GM19328 (cell line): ENCODE results near the gene ETNK2.

Source experiments
- ATAC-seq: cut with Tn5 transposase; IDR thresholded peaks from one replicate; pipeline ENCODE4 v1.9.1; 2021; ENCODE audit warnings: mild to moderate bottlenecking, moderate library complexity; ENCODE audit not compliant: unreplicated experiment

ETNK2 gene

DNA sequence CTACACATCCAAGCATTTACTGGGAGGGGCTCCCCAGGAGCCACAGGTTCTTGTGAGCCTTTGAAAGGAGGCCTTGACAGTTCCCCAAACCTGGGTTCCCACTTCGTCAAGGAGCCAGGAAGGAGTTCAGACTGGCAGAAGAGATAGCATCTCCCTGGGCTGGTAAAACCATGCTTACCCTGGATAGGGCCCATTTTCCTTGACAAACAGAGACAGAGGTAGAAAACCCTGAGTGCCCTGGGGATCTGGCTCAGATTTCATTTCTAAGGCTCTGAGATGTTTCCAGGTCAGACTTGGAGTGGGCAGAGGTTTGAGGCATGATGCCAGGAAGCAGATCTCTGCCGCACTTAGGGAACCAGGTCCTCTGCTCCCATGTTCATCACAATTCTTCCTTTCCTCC, 2.7 kb downstream of the ETNK2 start:
- no peak for ATAC-seq

DNA sequence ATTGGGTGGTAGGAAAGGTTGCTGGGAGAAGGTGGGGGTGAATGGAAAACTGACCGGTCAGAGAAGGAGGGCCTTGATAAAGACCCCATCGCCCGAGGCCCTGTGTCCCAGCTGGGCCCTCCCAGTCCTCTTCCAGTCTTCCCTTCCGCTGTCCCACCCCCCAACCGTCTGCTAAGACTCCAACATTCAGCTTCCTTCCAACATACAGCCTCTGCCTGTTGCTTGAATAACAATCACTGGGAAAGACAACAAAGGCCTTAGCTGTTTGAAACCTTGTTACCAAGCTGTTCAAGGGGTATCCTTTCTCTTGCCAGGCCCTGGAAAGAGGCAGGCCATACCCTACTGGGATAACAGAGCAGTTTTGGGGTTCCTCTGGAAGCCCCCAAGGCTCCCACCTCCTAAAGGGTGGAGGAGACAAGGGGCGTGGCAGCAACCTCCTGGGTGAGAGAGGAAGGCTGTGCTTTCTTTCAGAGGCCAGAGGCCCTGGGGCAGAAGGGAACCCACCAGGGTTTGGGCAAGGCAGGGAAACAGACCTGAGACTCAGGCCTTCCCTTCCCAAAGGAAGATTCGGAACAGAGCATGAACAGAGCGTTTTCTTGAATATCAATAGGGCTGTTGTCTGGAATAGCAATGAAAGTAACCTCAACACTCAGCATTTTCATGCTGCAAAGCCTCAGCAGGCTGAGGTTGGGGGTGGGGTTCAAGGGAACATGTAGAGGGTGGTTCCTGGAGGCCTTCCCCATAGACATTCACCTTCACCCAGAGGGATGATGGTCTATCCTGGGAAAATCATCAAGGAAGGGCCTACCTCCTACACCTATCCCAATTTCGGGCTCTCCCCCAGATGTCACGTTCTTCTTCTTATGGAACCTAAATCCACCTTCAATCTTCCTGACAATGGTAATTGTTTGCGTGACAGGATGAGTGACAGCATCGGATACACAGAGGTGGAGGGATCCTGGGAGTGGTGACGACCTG, 4.1 kb downstream of the ETNK2 start:
- no peak for ATAC-seq

DNA sequence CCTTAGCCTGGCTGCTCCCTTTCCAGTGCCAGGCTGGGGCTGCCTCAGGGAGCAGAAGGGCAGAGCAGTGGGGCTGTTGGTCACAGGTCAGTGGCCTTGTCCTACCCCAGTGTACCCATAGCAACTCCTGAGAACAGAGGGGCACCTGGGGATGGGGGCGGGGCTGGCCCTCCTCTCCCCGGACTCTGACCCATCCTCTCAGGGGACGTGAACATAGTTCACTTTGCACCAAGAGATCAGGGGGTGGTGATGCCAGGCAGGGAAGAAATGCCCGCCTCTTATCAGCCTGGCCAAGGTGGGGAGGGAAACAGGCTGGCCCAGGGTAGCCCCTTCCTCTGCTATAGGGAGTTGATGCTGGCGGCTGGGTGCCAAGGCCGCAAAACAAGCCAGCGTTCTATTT, 4.9 kb downstream of the ETNK2 start:
- no peak for ATAC-seq

DNA sequence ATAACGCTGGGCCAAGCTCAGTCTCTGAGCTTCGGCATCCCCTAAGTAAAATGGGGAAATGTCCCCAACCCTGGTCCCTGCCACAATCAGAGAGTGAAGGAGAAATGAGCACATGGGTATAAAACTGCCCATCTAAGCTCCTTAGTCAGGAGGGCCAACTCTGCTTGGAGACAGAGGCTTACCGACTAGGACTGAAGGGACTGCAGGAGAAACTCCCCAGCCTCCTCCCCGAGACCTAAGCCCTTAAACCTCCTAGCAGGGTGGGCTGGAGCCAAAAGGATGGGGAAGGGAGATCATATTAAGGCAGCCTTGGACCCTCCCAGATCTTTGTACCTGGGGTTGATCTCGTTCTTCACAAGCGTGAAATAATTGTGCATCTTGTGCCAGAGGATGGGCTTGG, 5.5 kb downstream of the ETNK2 start:
- no peak for ATAC-seq

DNA sequence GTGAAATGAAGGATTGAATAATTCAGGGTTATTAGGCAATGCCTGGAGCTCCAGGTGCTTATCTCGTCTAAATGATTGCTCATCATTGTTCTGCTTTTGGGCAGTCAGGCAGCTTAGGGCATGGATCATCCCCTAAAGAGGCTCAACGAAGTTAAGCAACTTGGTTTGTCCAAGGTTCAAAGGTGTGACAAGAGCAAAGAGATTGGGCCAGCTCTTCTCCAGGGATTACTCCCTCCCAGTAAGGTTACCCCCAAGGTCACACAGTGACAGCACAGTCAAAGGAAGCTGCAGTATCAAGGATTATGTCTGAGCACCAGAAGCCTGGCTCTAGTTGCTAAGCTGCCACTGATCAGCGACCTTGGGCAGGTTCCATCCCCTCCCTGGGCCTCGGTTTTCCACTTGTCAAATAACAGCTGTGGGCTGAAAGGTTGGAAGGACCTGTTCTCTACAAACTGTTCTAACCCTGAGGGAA, 6.8 kb downstream of the ETNK2 start:
- no peak for ATAC-seq

DNA sequence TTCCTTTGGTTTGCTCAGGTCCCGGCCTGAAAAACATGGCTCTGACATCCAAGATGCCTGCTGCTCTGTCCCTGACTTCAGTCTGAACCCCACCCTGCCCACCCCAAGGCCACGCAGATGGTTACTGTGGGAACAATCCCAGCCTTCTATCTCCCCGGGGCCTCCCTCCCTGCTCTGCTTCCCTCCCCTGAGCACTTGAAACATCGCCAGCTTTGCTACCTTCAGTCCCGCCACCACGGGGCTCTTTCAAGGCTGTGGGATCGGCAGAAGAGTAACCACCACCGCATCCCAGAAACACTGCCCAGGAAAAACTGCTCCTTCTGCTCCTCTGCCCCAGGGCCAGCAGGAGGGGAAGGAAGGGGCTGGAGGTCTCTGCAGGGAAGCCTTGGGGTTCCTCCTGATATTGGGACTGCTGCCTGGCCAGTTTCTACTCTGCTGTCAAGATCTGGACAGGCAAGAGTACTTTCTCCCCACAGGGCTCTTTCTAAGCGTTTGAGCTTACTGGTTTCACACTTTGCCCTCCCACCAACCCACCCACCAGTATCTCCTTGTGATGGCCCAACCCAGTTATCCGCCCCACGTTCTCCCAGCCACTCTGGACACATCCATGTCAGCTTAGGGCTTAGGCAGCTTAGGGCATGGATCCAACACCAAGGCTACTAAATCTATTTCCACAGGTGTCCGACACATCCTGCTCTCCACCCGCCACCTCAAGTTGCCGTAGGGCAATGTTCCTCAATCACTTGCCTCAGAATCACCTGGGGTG, 8.4 kb downstream of the ETNK2 start:
- ATAC-seq: no peak

DNA sequence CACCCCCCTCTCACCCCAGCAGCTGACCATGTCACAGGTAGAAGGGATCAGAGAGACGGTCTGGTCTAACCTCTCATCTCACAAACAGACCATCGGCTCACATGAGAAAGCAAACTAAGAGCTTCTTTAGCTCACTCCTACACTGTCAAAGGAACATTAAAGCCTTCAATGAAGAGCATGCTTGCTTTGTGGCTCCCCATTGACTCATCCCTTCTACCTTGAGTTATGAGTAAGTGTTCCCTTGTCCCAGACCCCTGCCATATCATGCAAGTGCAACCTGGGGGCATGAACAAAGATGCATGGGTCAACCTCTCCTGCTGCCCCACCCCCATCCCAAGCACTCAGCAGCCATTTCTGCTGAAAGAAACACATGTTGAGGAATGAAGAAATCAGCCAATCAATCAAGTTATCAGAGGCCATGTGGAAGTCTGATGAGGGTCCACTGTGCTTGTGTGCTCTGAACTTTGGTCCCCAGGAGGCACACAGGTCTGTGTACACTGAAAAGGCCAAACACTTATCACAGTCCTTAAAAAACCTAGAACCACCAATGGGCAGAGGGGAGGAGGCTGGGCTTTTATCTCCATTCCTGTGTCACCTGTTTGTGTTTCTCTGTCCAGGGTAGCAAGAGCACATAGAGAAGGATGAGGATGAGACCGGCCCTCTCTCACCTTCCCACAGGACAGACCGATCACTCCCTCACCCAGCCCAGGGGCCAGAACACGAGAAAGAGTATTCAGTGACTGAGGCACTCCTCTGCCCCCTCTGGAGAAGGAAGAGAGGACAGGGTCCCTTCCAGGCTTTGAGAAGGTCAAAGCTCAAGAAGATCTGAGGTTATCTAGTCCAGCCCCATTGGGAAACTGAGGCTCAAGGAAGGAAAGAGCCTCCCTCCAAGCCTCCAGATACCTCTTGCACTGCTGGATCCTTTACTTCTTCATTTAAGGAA, 9.5 kb downstream of the ETNK2 start:
- no peak for ATAC-seq

DNA sequence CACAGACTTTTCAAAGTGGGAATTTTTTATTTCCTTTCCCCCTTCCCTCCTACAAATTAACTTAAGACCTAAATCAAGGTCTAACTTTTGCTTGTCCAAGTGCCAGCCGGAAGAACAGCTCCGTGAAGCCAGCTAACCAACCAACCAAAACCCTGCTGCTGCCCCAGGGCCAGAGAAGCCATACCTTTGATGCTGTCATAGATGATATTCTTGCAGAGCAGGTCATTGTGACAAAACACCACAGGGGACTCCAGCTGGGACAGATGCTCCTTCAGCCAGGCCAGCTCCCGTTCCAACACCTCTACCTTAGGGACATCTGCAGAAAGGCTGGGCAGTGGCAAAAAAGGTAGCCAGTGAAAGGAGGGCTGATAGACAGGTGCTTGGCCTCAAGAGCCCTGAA, 10.7 kb downstream of the ETNK2 start:
- no peak for ATAC-seq

DNA sequence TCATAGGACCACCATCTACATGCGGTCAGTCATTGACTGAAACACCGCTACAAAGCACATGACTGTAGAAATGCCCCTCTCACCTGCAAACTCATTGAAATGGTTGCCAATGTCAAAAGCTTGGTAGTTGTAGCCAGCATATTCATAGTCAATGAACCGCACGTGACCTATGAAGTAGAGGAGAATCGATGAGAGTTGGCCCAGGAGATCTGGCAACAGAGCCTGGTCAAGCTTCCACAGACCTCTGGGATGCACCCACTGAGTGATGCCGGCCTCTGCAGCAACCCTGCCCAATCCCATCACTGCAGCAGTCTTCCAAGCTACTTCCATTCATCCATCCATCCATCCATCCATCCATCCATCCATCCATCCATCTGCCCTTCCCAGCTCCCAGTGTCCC, 11.9 kb downstream of the ETNK2 start:
- ATAC-seq: no peak

DNA sequence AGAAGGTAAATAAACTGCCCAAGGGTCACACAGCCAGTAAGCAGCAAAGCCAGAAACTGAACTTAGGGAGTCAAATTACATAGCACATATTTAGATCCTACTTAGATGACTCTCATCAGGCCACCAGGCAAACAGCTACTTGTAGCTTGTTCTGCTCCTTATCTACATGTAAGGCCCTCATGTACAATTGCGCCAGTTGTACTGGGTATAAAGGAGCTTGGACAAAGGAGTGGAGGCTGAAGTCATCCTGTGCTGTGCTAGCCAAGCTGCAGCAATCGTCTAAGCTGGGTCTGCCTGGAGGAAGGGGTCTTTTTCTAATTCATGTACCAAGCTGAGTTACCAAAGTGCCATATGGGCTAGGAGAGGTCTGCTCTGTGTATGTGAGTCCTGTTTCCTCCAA, 12.8 kb downstream of the ETNK2 start:
- ATAC-seq: no peak

DNA sequence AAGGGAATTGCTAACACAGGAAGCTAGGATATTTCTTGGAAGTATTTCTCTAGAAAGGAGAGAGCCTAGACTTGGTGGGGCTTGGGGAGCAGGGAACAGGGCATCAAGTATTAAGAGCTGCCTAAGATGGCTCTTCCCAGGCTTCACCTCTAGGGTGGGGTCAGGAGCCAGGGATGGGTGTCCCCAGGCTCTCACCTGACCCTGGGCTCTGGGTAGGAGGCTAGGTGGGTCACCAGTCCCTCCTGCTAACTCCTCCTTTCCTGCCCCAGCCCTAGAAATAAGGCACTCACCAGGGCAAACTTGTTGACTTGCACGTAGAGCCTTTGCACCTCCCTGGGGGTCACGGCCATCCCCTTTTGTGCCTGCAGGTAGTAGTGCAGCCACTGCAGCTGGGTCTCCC, 15.0 kb downstream of the ETNK2 start:
- ATAC-seq: no peak

DNA sequence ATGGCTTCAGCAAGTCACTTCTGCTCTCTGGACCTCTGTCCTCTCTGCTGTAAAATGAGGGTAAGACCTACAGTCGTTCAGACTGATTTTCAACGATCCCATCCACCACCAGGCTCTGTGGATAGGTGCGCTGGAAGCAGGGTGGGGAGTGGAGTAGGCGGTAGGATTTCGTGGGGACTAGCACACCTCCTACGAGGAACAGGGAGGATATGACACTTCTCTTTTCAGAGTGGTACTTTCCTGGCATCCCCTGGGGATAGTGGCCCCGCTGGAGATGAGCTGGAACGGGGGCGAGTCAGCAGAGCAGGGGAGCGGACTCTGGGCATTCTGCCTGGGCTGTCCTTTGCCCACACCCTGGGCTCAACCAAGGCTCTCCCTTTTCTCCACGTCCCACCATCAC, 17.7 kb downstream of the ETNK2 start:
- no peak for ATAC-seq

DNA sequence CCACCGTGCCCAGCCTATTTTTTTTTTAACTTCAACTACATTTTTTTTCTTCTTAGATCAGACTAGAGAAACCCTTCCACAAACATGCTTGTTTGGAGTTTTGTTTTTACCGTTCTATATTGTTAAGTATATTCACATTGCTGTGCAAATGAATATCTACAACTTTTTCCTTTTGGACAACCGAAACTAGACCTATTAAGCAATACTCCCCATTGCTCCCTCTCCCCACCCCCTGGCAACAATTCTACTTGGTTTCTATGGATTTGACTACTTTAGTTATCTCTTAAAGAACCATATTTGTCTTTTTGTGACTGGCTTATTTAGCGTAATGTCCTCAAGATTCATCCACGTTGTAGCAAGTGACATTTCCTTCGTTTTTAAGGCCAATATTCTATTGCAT, 19.1 kb downstream of the ETNK2 start:
- no peak for ATAC-seq

DNA sequence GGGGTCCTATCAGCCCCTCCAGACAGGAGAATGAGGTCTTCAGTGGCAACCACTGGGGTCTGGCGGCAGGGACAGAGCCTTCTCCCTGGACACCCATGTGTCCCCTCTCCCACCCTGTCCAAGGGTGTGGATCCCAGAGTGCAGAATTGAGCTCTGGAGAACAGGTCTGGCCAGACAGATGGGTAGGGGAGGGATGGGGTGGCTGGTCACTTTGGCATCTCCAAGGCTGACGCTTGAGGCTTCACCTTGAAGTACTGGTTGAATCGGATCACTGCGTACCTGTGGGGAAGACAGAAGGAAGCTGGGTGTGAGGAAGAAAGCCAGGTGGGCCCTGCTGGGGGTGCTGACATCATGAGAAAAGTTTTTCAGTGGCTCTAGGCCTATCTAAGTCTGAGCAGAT, 19.9 kb downstream of the ETNK2 start:
- no peak for ATAC-seq

DNA sequence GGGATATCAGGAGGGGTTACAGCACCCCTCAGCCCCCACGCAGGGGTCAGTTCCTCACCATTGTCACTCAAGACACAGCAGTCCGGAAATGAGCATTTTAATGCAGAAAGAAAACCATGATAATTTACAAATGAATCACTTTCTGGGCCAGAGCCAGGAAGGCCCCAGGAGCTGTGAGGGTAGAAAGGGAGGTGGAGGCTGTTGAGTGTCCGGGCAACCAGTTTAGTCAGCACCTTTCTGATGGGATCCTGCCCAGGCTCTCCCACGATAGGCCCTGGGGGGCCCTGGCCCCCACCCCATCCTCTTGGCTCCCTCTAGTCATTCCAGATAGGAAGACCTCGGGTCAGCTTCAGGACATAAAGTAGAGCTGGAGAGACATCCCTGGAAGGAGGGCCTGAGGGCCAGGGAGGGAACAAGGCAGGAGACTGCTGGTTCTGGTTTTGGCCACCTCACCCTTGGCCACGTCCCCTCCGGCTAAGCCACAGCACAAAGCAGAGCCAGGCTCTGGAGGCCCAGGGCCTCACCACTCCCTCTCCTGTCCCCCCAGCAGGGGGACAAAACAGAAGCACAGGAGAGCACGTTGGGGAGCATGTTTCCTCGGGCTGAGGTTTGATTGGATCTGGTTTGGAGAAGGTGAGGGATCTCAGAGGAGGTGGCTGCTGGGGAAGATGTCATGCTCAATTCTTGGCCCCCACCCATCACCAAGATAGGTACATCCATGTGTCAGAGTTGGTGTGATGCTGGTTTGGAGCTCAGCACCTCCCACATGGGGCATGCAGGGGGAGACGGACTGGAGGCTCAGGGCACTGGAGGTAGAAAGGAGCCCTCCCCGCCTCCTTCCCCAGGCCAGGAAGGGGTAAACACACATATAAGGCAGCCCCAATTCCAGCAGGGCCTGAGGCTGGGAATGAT, 20.6 kb downstream of the ETNK2 start:
- ATAC-seq: no peak

DNA sequence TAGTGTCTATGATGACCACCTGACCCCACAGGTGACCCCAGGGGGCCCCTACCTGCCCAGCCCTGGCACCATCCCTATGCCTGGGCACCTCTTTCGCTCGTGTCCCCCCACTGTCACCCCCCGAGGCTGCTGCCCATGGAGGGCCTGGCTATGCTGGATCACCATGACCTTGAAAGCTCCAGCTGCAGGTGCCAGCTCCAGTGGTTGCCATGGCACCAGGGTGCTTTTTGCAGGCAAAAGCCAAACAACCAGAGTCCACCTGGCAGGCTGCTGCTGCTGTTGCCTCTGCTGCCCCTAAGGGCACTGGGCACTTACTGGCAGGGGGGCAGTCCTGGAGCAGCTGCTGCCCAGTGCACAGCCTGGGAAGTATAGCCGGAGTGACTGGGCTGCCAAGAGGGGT, 21.7 kb downstream of the ETNK2 start:
- ATAC-seq: no peak

DNA sequence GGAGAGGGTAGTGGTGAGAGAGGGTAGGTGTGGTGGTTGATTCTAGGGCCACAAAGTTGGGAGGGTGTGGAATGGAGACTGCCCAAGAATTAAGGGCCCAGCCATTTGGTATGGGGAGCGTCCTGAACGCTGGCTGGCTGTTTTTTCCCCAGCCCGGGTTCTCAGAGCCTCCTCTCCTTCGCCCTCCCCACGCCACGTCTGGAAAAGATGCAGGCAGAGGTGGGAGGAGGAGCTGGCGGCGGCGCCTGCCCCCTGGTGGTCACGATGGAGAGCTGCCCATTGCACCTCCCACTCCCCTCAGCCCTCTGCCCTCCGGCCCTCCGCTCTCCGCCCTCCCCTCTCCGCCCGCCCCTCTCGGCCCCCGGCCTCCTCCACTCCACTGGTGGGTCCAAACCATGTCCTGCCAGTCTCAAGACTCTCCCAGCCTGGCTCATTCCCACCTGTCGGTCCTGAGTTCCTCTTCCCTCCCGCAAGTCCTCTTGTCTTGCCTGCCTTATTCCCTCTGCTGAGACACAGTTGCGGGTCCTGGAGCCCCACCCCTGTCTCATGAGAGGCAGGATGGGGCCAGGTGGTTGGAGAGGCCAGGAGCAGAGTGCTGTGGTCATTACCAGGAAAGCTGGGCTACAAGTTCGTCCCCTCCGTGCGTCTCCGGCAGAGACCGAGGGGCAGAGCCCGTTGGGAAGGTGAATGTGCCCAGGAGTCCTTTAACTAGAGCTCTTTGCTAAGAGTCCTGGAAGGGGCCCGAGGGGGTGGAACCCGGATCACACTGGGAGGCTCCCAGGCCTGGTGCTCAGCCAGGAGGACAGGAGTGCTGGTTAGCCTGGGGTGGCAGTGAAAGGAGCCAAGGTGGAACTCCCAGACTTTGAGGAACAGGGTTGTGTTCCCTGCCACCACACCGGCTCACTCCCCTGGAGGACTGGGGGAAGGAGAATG, 22.6 kb downstream of the ETNK2 start:
- no peak for ATAC-seq

DNA sequence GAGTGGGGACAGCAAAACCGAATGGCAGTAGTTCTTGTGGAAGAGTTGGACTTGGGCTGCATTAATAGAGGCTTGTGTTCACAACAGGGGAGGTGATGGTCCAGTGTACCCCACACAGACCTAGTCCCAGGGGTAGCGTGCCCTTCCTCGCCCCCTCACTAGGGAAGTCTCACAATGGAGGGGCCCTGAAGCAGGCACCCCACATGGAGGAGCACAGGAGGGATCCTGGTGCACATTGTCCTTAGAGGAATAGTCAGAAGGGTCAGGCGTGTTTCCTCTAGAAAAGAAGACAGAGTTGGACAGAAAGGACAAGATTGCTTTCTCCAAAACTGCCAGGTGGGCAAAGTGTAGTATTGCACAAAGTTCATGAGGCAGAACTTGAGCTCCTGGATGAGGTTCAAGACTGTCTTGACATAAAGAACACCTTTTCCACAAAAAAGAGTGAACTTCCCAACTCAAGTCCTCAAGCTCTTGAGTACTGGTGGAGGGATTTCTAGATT, 23.3 kb downstream of the ETNK2 start:
- ATAC-seq: no peak
